Measurements from ENCODE around the gene DPY19L3. TPM values are rescaled to one million over a fixed set of nuclear protein-coding genes. Genes with fewer than 3 reads are reported as not detected.
"Not testable (repeated sequence)": the region's sequence is repeated elsewhere in the genome, so short reads cannot be mapped to it uniquely, and the experiment has no call there.

The DPY19L3 gene
- total RNA-seq, 1 donor, result 23.4 TPM

DNA sequence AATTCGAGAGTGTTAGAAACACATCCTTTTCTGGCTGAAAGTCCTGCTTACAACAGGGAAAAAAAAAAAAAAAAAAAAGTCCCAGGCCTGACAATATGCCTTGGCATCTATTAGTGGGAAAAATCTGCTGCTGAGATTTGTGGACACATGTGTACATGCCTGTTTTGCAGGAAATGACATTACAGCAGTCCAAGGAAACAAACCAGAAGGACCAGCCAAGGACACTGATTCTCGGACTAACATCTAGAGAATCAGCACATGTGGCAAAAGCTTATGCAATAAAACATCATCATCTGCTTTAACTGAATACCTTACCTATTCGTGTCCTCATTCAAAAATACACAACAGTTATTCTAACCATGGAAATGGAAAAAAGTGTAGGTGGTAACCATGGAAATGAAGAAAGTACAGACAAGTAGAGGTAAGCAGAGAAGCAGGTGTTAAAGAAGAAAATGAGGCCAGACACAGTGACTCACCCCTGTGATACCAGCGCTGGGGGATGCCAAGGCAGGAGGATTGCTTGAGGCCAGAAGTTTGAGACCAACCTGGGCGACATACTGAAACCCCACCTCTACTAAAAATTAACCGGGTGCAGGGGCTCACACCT lies 9.4 kb upstream of the DPY19L3 start:
- no peak for DNase-seq (ENCODE audit: low read depth in 2 of 3, low spot score in 2 of 3)

GRCh38 chr19:32397671-32398101 lies 7.9 kb upstream of the DPY19L3 start:
- DNase-seq (ENCODE audit: low read depth in 2 of 3, low spot score in 2 of 3), result no peak

- no peak for DNase-seq (ENCODE audit: low read depth in 2 of 3, low spot score in 2 of 3)
Measured at GRCh38 chr19:32401992-32402391, 3.6 kb upstream of the DPY19L3 start.

DNA sequence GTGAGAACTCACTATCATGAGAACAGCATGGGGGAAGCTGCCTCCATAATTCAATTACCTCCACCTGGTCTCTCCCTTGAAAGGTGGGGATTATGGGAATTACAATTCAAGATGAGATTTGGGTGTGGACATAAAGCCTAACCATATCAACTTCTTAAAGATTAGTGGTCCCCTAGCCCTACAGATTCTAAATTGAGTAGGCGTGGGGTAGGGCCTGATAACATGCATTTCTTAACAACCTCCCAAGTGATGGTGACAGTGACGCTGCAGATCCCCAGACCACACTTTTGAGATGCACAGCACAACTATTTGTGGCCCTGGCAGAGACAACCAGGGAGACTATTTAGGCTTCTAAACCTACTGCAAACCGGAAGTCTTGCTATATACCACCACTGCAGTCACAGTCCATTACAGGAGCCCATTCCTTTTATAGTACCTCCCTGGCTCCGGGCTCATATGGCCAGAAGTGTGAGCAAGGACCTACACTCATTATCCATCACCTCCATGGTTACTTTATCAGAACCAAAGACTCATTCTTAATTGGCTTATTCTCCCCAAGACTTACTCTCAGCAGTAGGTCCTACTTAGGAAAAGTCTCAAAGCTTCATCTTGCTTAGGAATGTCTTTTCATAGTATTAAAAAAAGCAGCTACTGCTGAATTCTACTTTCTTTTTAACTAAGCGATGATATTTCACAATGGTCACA lies 2.1 kb upstream of the DPY19L3 start:
- no peak for DNase-seq (ENCODE audit: low read depth in 2 of 3, low spot score in 2 of 3)

- no peak for DNase-seq (ENCODE audit: low read depth in 2 of 3, low spot score in 2 of 3)
Measured at GRCh38 chr19:32404213-32404932, 1.2 kb upstream of the DPY19L3 start.

- DNase-seq (ENCODE audit: low read depth in 2 of 3, low spot score in 2 of 3), result peak in 1 of 3 donors; percentile 17
Measured at GRCh38 chr19:32404933-32405430, 588 bp upstream of the DPY19L3 start.

- DNase-seq (ENCODE audit: low read depth in 2 of 3, low spot score in 2 of 3), result no peak
Measured at GRCh38 chr19:32406161-32407003, 812 bp downstream of the DPY19L3 start.

- no peak for DNase-seq (ENCODE audit: low read depth in 2 of 3, low spot score in 2 of 3)
Measured at GRCh38 chr19:32407004-32407992, 1.7 kb downstream of the DPY19L3 start.

DNA sequence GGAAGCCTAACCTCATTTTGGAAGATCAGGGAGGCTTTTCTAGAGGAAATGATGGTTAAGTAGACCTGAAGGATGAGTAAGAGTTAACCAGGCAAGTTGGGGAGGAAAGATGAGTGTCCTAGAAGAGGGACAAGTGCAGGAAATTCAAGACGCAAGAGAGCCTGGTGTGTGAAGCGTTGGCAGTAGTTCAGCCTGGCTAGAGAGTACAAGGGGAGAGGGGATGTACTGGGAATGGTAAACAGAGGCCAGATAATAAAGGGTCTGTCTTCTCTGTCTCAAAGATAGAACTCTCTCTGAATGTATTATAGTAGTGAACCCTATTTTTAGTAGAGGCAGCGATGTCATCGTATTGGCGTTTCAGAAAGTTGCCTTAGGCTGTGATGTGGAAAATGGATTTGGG lies 9.7 kb downstream of the DPY19L3 start:
- no peak for DNase-seq (ENCODE audit: low read depth in 2 of 3, low spot score in 2 of 3)

DNA sequence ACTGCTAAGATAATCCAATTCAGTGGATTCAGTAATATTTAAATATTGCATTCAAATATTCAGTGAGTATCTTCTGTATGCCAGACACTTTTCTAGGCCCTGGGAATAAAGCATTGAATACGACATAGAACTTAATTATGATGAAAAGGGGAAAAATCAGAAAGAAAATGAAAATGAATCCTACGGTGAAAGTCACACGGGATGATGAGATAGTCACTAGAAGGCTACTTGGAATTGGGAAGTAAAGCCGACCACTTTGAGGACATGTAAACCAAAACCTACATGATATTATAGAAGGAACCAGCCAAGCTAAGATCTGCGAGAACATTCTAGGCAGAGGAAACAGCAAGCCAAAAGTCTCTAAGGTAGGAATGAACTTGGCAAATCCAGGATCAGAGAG lies 10.1 kb downstream of the DPY19L3 start:
- DNase-seq (ENCODE audit: low read depth in 2 of 3, low spot score in 2 of 3), result no peak

- DNase-seq (ENCODE audit: low read depth in 2 of 3, low spot score in 2 of 3), result no peak
Measured at GRCh38 chr19:32416749-32417456, 11.3 kb downstream of the DPY19L3 start.

DNA sequence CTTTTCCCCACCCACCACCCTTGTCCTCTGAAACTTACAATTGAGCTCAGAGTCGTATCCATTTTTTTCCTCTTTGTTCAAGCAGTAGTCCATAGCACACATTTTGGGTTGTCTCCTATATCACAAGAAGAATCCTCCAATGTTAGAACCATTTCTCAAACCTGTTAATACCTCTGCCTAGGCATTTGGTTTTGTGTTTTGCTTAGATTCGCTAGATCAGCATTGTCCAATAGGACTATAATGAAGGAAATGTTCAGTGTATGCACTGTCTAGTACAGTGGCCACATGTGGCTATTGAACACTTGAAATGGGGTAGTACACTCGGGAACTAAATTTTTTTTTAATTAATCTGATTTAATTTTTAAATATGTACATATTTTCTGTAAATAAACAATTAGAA lies 12.6 kb downstream of the DPY19L3 start:
- no peak for DNase-seq (ENCODE audit: low read depth in 2 of 3, low spot score in 2 of 3)

DNA sequence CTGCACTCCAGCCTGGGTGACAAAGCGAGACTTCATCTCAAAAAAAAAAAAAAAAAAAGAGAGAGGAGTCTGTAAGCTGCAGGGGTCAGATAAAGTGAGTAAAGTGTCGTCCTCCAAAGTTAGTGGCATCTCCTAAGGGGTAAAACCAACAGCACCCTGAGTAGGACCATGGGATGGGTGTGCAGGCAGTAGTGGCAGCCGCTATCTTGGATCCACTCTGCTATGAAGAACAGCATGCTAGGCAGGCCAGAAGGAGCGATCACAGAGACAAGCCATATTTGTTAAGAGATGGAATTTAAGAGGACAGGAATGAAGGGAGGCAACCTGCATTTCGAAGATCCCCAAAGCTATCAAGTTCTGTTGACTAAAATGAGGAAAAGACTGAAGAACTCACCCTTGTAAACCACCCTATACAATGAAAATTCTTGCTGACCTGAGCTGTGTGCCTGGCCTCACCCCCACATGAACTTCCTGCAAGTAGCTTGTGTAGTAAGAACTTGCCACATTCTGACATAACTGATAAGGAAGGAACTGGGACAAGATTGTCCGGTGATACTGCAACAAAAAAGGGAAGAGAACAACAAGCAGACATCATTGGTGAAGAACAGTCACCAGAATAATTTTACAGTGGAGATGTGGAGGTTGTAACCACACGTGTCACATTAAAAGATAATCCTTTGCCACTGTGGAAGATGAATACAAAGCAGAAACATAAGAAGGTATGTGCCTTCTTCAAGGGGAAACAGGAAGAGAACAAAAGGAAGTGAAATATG lies 16.2 kb downstream of the DPY19L3 start:
- DNase-seq (ENCODE audit: low read depth in 2 of 3, low spot score in 2 of 3), result peak in 2 of 3 donors; percentile 39 to 58

DNA sequence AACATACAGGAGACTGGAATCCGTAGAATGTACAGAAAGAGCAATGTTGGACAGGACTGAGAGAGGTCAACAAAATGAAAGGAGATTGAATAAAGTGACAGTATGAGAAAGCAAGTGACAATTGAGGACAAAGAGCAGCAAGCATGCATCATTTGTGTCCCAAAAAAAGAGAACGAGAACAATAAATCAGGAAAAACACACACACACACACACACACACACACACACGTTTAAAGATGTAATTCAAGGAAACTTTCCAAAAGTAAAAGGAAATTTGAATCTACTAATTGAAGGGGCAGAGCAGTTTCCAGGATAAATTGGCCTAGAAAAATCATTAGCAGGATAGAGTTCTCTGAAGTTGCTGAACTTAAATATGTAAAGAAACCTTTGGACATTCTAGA lies 16.9 kb downstream of the DPY19L3 start:
- no peak for DNase-seq (ENCODE audit: low read depth in 2 of 3, low spot score in 2 of 3)

DNA sequence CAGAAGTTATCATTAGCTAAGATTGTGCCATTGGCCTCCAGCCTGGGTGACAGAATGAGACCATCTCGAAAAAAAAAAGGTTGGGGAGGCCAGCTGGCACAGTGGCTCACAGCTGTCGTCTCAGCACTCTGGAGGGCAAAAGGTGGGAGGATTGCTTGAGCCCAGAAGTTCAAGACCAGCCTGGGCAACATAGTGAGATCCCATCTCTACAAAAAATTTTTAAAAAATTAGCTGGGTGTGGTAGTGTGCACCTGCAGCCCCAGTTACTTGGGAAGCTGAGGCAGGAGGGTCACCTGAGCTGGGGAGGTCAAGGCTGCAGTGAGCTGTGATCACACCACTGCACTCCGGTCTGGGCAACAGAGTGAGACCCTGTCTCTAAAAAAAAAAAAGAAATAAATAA lies 18.4 kb downstream of the DPY19L3 start:
- not testable (repeated sequence) for DNase-seq (ENCODE audit: low read depth in 2 of 3, low spot score in 2 of 3)

DNA sequence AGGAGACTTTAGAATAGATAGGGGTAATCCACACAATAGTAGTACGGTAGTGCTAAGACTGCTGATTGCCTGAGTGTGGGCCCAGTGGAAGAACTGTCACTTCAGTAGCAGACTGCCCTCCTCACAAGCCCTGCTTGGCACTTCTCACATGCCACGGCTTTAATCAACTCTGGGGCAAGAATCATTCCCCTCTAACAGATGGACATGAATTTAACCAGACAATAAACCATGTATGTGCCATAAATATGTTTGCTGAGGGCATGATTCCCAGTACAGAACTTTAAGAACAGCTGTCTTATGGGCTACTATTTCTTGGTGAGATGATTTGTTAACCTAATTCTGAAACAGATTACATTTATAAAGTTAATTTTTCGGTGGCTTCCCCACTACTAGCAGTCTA lies 22.0 kb downstream of the DPY19L3 start:
- DNase-seq (ENCODE audit: low read depth in 2 of 3, low spot score in 2 of 3), result no peak

- no peak for DNase-seq (ENCODE audit: low read depth in 2 of 3, low spot score in 2 of 3)
Measured at GRCh38 chr19:32436692-32437091, 31.1 kb downstream of the DPY19L3 start.

DNA sequence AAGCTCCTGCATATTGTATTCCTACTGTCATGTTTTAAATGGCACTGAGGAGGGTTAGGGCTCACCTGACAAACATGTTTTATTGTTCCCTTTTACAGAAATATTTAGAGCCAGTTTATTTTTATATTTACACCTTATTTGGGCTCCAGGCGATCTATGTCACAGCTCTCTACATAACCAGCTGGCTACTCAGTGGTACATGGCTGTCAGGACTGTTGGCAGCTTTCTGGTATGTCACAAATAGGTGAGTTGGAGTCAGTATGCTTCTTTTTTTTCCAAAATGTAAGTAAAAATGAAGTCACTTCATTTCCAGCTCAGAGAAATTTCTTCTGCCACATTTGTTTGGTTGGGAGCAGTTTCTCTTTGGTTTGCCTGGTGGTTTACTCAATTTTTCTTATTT lies 31.5 kb downstream of the DPY19L3 start:
- DNase-seq (ENCODE audit: low read depth in 2 of 3, low spot score in 2 of 3), result no peak

Data from hematopoietic multipotent progenitor cell (in vitro differentiated cells).